HepG2 (cell line): ENCODE measurements around the gene STIM1. TPM values are rescaled to one million over a fixed set of nuclear protein-coding genes. Genes with fewer than 3 reads are reported as not detected.

Experiments
- ATF6 ChIP-seq: sonication (generic); formaldehyde crosslinking; conservative IDR thresholded peaks from 2 replicates; pipeline ENCODE4 v1.4.0; 2020; ENCODE audit warnings: missing genetic modification reagents
- CBFB ChIP-seq: sonication (generic); formaldehyde crosslinking; IDR thresholded peaks from 2 replicates; pipeline ENCODE4 v1.4.0; 2020; ENCODE audit warnings: missing genetic modification reagents
- CEBPB ChIP-seq: IDR thresholded peaks from 2 replicates; pipeline ENCODE4 v1.6.1; 2011; ENCODE audit warnings: low read depth, low read length, improper control_type of control experiment, borderline replicate concordance
- DRAP1 ChIP-seq: IDR thresholded peaks from 2 replicates; pipeline ENCODE4 v1.6.1; 2016; ENCODE audit warnings: missing genetic modification reagents, missing compliant biosample characterization
- GABPA ChIP-seq, 2 experiments: IDR thresholded peaks; 2 replicates each; pipeline ENCODE4 v1.6.1; 2011 to 2016; ENCODE audit warnings: low read depth in 2 of 2, low read length in 1 of 2, missing biosample characterization in 1 of 2, missing genetic modification characterization in 1 of 2
- GATA4 ChIP-seq: sonication (generic); IDR thresholded peaks from 2 replicates; pipeline ENCODE4 v1.6.1; 2016; ENCODE audit warnings: antibody characterized with exemption, low read depth, borderline replicate concordance
- HOXA3 ChIP-seq: sonication (generic); formaldehyde crosslinking; IDR thresholded peaks from 2 replicates; pipeline ENCODE4 v1.5.0; 2020; ENCODE audit warnings: missing genetic modification reagents
- KLF12 ChIP-seq: sonication (generic); formaldehyde crosslinking; IDR thresholded peaks from 2 replicates; pipeline ENCODE4 v1.4.0; 2020; ENCODE audit warnings: missing genetic modification reagents, borderline replicate concordance
- PHF8 ChIP-seq: sonication (generic); formaldehyde crosslinking; IDR thresholded peaks from 2 replicates; pipeline ENCODE4 v1.5.0; 2020; ENCODE audit warnings: missing genetic modification reagents
- RAD51 ChIP-seq: fragments of 450-650 bp; IDR thresholded peaks from 2 replicates; pipeline ENCODE4 v1.6.1; 2016; ENCODE audit warnings: borderline replicate concordance
- RFXANK ChIP-seq: IDR thresholded peaks from 2 replicates; pipeline ENCODE4 v1.6.1; 2016
- SRY ChIP-seq: sonication (generic); formaldehyde crosslinking; IDR thresholded peaks from 2 replicates; pipeline ENCODE4 v1.8.0; 2022; ENCODE audit warnings: mild to moderate bottlenecking, missing genetic modification reagents
- TOE1 ChIP-seq: sonication (generic); formaldehyde crosslinking; IDR thresholded peaks from 2 replicates; pipeline ENCODE4 v1.4.0; 2020; ENCODE audit warnings: mild to moderate bottlenecking, missing genetic modification reagents
- ZKSCAN8 ChIP-seq: IDR thresholded peaks from 2 replicates; pipeline ENCODE4 v1.6.1; 2016; ENCODE audit warnings: borderline replicate concordance, missing genetic modification reagents, missing compliant biosample characterization
- ZMAT3 ChIP-seq: sonication (generic); formaldehyde crosslinking; conservative IDR thresholded peaks from 2 replicates; pipeline ENCODE4 v1.7.0; 2021; ENCODE audit warnings: missing genetic modification reagents
- ZMYM2 ChIP-seq: sonication (generic); formaldehyde crosslinking; IDR thresholded peaks from 2 replicates; pipeline ENCODE4 v1.8.0; 2022; ENCODE audit warnings: mild to moderate bottlenecking, missing genetic modification reagents
- ZNF207 ChIP-seq: fragments of 450-650 bp; IDR thresholded peaks from 2 replicates; pipeline ENCODE4 v1.6.1; 2016; ENCODE audit warnings: antibody characterized with exemption, borderline replicate concordance
- ZNF383 ChIP-seq: sonication (generic); formaldehyde crosslinking; IDR thresholded peaks from 2 replicates; pipeline ENCODE4 v1.4.0; 2020; ENCODE audit warnings: missing genetic modification reagents, mild to moderate bottlenecking, borderline replicate concordance
- ZNF512B ChIP-seq: sonication (generic); formaldehyde crosslinking; IDR thresholded peaks from 2 replicates; pipeline ENCODE4 v1.5.1; 2020; ENCODE audit warnings: missing genetic modification reagents, mild to moderate bottlenecking, borderline replicate concordance
- ZNF589 ChIP-seq: sonication (generic); formaldehyde crosslinking; conservative IDR thresholded peaks from 2 replicates; pipeline ENCODE4 v1.8.0; 2022; ENCODE audit warnings: mild to moderate bottlenecking, moderate library complexity, missing genetic modification reagents
- ZNF691 ChIP-seq: sonication (generic); formaldehyde crosslinking; IDR thresholded peaks from 2 replicates; pipeline ENCODE4 v1.4.0; 2020; ENCODE audit warnings: missing genetic modification reagents, low read depth, mild to moderate bottlenecking, borderline replicate concordance
- ZSCAN20 ChIP-seq: sonication (generic); formaldehyde crosslinking; IDR thresholded peaks from 2 replicates; pipeline ENCODE4 v1.4.0; 2020; ENCODE audit warnings: missing genetic modification reagents, mild to moderate bottlenecking, borderline replicate concordance
- ZSCAN21 ChIP-seq: sonication (generic); formaldehyde crosslinking; IDR thresholded peaks from 2 replicates; pipeline ENCODE4 v1.8.0; 2022; ENCODE audit warnings: mild to moderate bottlenecking, missing genetic modification reagents, moderate library complexity, borderline replicate concordance
- polyA plus RNA-seq, 8 experiments: library from polyadenylated mRNA; depleted of rRNA in 3 of 8; stranded (reverse) in 7 of 8; unstranded in 1 of 8; fragments of >200 nt; fragmentation: Illumina TruSeq in 4 of 8; extraction: Trizol in 4 of 8; gene quantifications; 2 replicates each; pipeline versions ENCODE4 v1.2.1 to v1.2.3, GENCODE V29; 2011 to 2016; ENCODE audit warnings: low read depth in 4 of 8, missing spikeins in 1 of 8, mixed read lengths in 1 of 8; ENCODE audit not compliant: insufficient read depth in 1 of 8
- total RNA-seq, 5 experiments: library from RNA; depleted of rRNA; stranded (reverse); fragments of >200 nt; fragmentation: Illumina TruSeq; extraction: Trizol; gene quantifications; 2 replicates each; pipeline ENCODE4 v1.2.3, GENCODE V29; 2016; ENCODE audit warnings: low read depth in 1 of 5

The STIM1 gene
- total and polyA plus RNA-seq, 2 of the 13 experiments (the other 11 are each of a cell fraction or from before 2014, with no cell fraction given), result 19.2 to 28.5 TPM

GRCh38 chr11:3841426-3842350 lies 13.8 kb upstream of the STIM1 start (continued):
- TF ChIP-seq ZNF207, result no peak
- no peak for TF ChIP-seq ZNF589 (CRISPR knock-in tag)
- TF ChIP-seq ZMYM2 (CRISPR knock-in tag), result no peak
- no peak for TF ChIP-seq ATF6
- no peak for TF ChIP-seq GABPA (IDR thresholded peaks at IDR 0.05; ENCODE audit: low read depth, low read length)
- TF ChIP-seq GABPA (CRISPR knock-in tag; IDR thresholded peaks at IDR 0.05; ENCODE audit: low read depth), result no peak
- peak; percentile 23; the same call in 1 of the 2 replicates for TF ChIP-seq ZSCAN21 (CRISPR knock-in tag)
- TF ChIP-seq SRY (CRISPR knock-in tag), result peak; percentile 61; the same call in 1 of the 2 replicates
- TF ChIP-seq GATA4, result no peak
- 0 out of 2 replicates have a peak, but pooled peaks have one; percentile 42 for TF ChIP-seq ZSCAN20 (CRISPR knock-in tag)
- TF ChIP-seq RFXANK (CRISPR knock-in tag), result no peak
- TF ChIP-seq PHF8 (CRISPR knock-in tag), result peak; percentile 69
- no peak for TF ChIP-seq CEBPB
- no peak for TF ChIP-seq ZMAT3 (CRISPR knock-in tag)
- TF ChIP-seq KLF12 (CRISPR knock-in tag), result peak; percentile 64; the same call in 1 of the 2 replicates
- TF ChIP-seq ZKSCAN8 (CRISPR knock-in tag), result no peak
- no peak for TF ChIP-seq ZNF383 (CRISPR knock-in tag)
- TF ChIP-seq ZNF691, result peak; percentile 77; the same call in 1 of the 2 replicates
- TF ChIP-seq TOE1, result no peak
- peak; percentile 52 for TF ChIP-seq HOXA3
- no peak for TF ChIP-seq RAD51
- no peak; the same call in 1 of the 2 replicates for TF ChIP-seq DRAP1 (CRISPR knock-in tag)
- TF ChIP-seq CBFB (CRISPR knock-in tag), result peak; percentile 28; the same call in 1 of the 2 replicates
- TF ChIP-seq ZNF512B (CRISPR knock-in tag), result no peak
